Mucosa of descending colon (tissue), 3 donors: ENCODE data around the gene ZNF462. TPM values are rescaled to one million over a fixed set of nuclear protein-coding genes. Genes with fewer than 3 reads are reported as not detected.

Experiments used
- ATAC-seq: fragments of 200-7000 bp; cut with Tn5 transposase; one replicate; pipeline ENCODE4 v1.9.1; 2020; ENCODE audit warnings: mild to moderate bottlenecking, moderate library complexity
- DNase-seq, 3 donors: peaks; one replicate each; pipeline ENCODE4 v3.0.0-alpha.2; 2020
- H3K36me3 ChIP-seq: fragments of 200-600 bp; one replicate; pipeline ENCODE4 v1.8.0; 2021; ENCODE audit warnings: low read depth, mild to moderate bottlenecking
- H3K4me1 ChIP-seq: fragments of 200-600 bp; one replicate; pipeline ENCODE4 v1.8.0; 2021; ENCODE audit warnings: low read depth, mild to moderate bottlenecking
- H3K4me3 ChIP-seq: fragments of 200-600 bp; one replicate; pipeline ENCODE4 v1.8.0; 2021; ENCODE audit warnings: mild to moderate bottlenecking
- H3K9me3 ChIP-seq: fragments of 200-600 bp; one replicate; pipeline ENCODE4 v1.8.0; 2021; ENCODE audit warnings: mild to moderate bottlenecking
- CTCF ChIP-seq: fragments of 200-600 bp; IDR thresholded peaks from one replicate; pipeline ENCODE4 v1.8.0; 2022; ENCODE audit warnings: antibody characterized with exemption, mild to moderate bottlenecking
- intact Hi-C, 2 donors: fragments of 100-400 bp; cut with DNase I in 1 of 2; cut with micrococcal nuclease in 1 of 2; formaldehyde crosslinking; loops; one replicate each; pipeline versions ENCODE4 v1.11.0 to v1.11.1; 2022; cut with DNase I, micrococcal nuclease
- total RNA-seq, 3 donors: library from RNA; stranded (reverse); fragmentation: NEBNext Ultra II Directional in 2 of 3; extraction: Animal tissue kit (Norgen Biotek cat#: 25700) in 2 of 3; gene quantifications; one replicate each; pipeline versions ENCODE4 v1.2.1 to v1.2.4, GENCODE V29; 2021 to 2023
- donor health status: DM: no; HTN: no; CAD: no; lungs with moderate emphysema.
- donor health status: DM: no; HTN: no; CAD: no.
- donor health status: DM: no; HTN: yes; CAD: no.

The ZNF462 gene
- total RNA-seq, 3 donors from 2014 or later: 34.8 to 54.7 (median 48.7) TPM

- ATAC-seq (no peak), DNase-seq (no peak)
- H3K4me3 ChIP-seq: no peak overlapping the region
- no peaks in the 10 kb centered on the region for H3K4me1 ChIP-seq
- no peak for TF ChIP-seq CTCF
- no peaks in the 10 kb centered on the region for H3K9me3 ChIP-seq
- H3K36me3 ChIP-seq: no peaks in the 10 kb centered on the region
- intact Hi-C loops: no loop called here
Measured at GRCh38 chr9:106956971-106957370, 94.0 kb downstream of the ZNF462 start.

GRCh38 chr9:106958955-106959657, 96.1 kb downstream of the ZNF462 start:
- intact Hi-C loops: no loop called here
- no peak overlapping the region for H3K4me3 ChIP-seq
- H3K4me1 ChIP-seq: no peaks in the 10 kb centered on the region
- H3K36me3 ChIP-seq: no peaks in the 10 kb centered on the region
- TF ChIP-seq CTCF: no peak
- no peak for ATAC-seq
- no peak for DNase-seq
- no peaks in the 10 kb centered on the region for H3K9me3 ChIP-seq

GRCh38 chr9:106960258-106960657, 97.3 kb downstream of the ZNF462 start:
- Histone ChIP-seq H3K4me1 (no peaks in the 10 kb centered on the region), H3K36me3 (no peaks in the 10 kb centered on the region), H3K4me3 (no peak overlapping the region), H3K9me3 (no peaks in the 10 kb centered on the region)
- DNase-seq (no peak), ATAC-seq (no peak)
- no peak for TF ChIP-seq CTCF
- intact Hi-C loops: no loop called here

- Histone ChIP-seq H3K36me3 (no peaks in the 10 kb centered on the region), H3K9me3 (no peaks in the 10 kb centered on the region), H3K4me1 (no peaks in the 10 kb centered on the region), H3K4me3 (no peak overlapping the region)
- no peak for TF ChIP-seq CTCF
- ATAC-seq: no peak
- intact Hi-C loops: no loop called here
- DNase-seq: no peak
Measured at GRCh38 chr9:106961623-106962022, 98.7 kb downstream of the ZNF462 start.

- Histone ChIP-seq H3K36me3 (no peaks in the 10 kb centered on the region), H3K4me1 (no peaks in the 10 kb centered on the region), H3K4me3 (no peak overlapping the region), H3K9me3 (no peaks in the 10 kb centered on the region)
- DNase-seq (no peak), ATAC-seq (no peak)
- no peak for TF ChIP-seq CTCF
- intact Hi-C loops: no loop called here
Measured at GRCh38 chr9:106962122-106962521, 99.2 kb downstream of the ZNF462 start.
